Measurements from ENCODE around the gene LIME1.
A peak's percentile ranks its signal among the peaks of the same experiment; 100 is the strongest.

The LIME1 gene

DNA sequence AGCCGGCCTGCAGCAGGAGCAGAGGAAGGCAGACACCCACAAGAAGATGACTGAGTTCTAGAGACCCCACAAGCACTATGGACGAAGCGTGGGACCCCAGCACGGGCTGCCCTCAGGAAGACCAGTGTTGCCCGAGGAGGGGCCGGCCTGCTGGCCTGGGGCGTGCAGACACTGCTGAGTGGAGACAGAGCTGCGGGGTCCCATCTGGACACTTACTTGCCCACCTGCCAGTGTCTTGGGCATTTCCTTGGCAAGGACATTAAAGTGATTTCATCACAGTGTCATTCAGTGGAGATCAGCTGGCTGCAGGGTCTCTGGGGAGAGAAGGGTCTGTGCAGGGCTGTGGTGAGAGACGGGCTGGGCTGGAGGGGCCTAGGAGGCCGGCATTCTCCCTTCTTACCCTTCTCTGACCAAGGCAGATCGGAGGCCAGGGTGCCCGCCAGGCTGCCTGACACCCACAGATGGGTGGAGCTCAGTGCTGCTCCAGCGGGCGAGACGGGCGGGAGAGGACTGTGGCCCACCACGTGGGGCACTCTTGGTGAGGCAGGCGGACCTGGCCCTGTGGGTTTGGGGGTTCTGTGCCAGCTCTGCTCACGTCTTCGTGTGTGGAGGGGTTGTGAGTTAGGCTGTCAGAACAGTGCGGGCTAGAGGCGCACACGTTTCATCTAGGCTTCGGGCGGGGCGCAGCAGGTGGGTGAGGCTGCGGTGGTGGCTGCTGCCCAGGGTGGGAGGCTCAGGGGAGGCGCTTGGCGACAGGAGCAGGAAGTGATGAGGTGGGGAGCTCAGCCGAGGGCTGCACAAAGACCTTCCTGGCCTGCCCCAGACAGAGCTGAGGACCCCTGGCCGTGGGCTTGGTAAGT, at the start of gene LIME1:
Gene LIME1 (plus strand): TSS at position 806 of the 860 bp plus-strand sequence. CDS start 886 bp downstream, outside the sequence.
- DNase-seq = no peak

DNA sequence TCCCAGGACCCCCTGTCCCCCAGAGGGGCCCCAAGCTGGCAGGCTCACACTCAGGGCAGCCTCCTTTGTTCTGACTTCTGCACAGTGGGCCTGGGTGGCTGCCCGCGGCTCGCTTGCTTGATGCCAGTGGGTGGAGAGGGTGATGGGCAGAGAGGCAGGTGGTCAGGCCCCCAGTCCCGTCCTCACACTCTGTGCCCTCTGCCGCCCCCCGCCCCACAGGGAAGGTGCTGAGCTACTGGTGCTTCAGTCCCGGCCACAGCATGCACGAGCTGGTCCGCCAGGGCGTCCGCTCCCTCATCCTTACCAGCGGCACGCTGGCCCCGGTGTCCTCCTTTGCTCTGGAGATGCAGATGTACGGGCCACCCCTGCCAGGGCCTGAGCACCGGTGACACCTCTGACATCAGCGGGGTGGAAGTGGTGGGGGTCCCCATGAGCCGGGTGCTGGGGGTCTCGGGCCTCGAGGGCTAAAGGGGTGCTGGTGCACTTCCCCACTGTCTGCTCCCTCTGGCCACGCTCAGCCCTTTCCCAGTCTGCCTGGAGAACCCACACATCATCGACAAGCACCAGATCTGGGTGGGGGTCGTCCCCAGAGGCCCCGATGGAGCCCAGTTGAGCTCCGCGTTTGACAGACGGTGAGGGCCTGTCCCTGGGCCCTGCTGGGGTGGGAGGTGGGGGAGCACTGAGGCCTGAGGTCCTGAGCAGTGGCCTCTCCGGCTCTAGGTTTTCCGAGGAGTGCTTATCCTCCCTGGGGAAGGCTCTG, 48.9 kb upstream of the LIME1 start:
- DNase-seq = no peak

- no peak for DNase-seq
These were observed 48.0 kb upstream of the LIME1 start for GRCh38 chr20:63688228-63689045.

DNA sequence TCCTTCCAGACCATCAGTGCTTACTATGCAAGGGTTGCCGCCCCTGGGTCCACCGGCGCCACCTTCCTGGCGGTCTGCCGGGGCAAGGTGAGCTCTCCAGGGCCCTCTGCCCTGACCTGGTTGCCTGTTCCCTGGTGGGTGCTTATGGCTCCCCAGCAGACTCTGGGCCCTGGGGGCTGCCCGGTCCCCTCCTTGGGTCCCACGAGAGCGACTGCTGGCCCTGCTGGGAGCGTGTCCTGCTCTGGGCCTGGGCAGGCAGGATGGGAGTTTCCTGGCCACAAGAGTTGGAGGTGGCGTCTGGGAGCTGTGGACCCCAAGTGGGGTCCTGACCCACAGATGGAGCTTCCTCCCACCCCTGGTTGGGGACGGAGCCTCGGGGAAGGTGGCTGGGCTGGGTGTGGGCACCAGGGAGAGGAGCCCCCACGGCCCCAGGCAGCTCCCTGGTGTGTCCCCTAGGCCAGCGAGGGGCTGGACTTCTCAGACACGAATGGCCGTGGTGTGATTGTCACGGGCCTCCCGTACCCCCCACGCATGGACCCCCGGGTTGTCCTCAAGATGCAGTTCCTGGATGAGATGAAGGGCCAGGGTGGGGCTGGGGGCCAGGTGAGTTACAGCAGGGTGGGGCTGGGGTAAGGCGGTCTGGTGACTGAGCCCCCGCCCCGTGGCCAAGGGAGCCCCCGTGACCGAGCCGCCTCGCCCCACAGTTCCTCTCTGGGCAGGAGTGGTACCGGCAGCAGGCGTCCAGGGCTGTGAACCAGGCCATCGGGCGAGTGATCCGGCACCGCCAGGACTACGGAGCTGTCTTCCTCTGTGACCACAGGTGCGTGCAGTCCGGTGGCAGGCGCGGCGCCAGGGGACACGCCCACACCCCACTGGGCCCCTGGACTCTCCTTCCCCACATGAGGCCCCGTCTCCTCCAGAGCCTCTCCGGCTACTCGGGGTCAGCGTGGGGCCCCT, 47.1 kb upstream of the LIME1 start:
- no peak for DNase-seq

DNA sequence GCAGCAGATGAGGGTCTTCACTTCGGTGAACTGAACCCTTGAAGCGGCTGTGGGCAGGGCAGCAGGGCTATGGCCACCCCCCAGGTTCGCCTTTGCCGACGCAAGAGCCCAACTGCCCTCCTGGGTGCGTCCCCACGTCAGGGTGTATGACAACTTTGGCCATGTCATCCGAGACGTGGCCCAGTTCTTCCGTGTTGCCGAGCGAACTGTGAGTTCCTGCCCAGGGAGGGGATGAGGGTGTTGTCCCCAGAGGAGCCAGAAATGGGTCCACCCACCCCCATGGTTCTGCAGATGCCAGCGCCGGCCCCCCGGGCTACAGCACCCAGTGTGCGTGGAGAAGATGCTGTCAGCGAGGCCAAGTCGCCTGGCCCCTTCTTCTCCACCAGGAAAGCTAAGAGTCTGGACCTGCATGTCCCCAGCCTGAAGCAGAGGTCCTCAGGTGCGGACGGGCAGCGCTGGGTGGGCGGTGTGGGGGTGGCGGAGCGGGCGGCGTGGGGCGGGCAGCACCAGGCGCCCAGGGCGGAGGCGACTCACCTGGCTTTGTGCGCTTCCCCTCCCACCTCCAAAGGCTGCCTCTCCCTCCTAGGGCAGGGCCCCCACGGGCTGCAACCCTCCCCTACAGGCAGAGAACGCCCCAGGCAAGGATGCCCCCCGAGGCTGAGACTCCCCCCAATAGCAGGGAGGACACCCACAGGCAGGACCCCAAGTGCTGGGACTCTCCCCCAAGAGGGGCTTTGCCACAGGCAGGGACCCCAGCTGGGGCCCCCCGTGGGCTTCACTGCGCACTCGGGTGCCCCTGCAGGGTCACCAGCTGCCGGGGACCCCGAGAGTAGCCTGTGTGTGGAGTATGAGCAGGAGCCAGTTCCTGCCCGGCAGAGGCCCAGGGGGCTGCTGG, 46.2 kb upstream of the LIME1 start:
- no peak for DNase-seq

DNA sequence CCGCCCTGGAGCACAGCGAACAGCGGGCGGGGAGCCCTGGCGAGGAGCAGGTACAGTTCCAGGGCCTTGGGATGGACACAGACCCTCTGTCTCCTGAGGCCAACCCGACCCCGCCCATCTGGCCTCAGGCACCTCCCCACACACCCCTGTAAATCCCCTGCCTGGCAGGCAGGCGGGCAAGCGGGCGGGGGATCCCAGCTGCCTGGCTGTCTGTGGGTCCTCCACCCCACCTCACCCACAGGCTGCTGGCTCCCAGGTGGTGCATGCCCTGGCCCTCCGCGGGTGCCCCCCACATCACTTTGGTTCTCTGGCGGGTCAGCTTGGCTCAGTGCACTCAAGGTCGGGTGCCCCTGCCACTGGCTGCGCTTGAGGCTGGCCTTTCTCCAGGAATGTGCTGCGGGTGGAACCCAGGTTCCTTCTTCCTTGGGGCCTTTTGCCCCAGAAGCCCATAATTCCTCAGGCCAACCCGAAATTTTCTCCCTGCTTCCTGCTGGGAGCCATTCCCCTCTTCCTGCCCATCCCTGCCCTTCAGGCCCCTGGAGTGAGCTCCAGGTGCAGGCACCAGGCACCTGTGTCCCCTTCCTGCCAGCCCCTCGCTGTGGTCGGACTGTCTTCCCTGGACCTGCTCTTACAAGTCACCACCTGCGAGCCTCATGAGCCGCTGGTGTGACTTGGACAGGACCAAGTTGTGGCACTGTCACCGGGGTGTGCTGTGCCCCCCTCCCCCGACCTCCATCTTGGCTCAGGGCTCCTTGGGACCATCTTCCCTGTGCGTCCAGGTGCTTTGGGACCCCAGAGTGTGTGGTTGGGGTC, 45.4 kb upstream of the LIME1 start:
- no peak for DNase-seq

- DNase-seq = no peak
These were observed 44.6 kb upstream of the LIME1 start for GRCh38 chr20:63691711-63692435.

GRCh38 chr20:63692436-63693082, 43.9 kb upstream of the LIME1 start:
- no peak for DNase-seq

- no peak for DNase-seq
These were observed 43.3 kb upstream of the LIME1 start for GRCh38 chr20:63693083-63693732.

- no peak for DNase-seq
These were observed 42.5 kb upstream of the LIME1 start for GRCh38 chr20:63693733-63694583.

GRCh38 chr20:63694584-63695423, 41.7 kb upstream of the LIME1 start:
- DNase-seq = no peak

GRCh38 chr20:63695424-63696305, 40.8 kb upstream of the LIME1 start:
- DNase-seq = no peak

DNA sequence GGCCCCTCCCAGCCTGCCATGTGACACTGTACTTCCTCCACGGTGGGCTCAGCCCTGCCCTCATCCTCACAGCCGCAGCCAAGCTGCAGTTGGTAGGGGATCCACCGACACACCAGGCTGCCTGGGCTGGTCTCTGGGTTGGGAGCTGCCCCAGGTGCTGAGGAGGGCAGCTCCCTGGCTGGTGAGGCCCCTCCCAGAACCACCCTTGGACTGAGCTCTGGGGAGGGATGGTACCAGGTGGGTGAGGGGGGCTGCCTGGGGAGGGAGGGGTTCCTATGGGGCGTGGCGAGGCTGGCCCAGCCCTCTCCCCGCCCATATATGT, 40.2 kb upstream of the LIME1 start:
- DNase-seq = peak; percentile 39

DNA sequence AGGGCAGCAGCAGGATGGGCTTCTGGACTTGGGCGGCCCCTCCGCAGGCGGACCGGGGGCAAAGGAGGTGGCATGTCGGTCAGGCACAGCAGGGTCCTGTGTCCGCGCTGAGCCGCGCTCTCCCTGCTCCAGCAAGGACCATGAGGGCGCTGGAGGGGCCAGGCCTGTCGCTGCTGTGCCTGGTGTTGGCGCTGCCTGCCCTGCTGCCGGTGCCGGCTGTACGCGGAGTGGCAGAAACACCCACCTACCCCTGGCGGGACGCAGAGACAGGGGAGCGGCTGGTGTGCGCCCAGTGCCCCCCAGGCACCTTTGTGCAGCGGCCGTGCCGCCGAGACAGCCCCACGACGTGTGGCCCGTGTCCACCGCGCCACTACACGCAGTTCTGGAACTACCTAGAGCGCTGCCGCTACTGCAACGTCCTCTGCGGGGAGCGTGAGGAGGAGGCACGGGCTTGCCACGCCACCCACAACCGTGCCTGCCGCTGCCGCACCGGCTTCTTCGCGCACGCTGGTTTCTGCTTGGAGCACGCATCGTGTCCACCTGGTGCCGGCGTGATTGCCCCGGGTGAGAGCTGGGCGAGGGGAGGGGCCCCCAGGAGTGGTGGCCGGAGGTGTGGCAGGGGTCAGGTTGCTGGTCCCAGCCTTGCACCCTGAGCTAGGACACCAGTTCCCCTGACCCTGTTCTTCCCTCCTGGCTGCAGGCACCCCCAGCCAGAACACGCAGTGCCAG, 39.7 kb upstream of the LIME1 start, which contains the start of gene TNFRSF6B:
Gene TNFRSF6B (plus strand): TSS at position 25 of the 729 bp plus-strand sequence. CDS start 116 bp downstream, at position 141.
- no peak for DNase-seq
